ENCODE results near the gene GSN. TPM values are rescaled to one million over a fixed set of nuclear protein-coding genes. Genes with fewer than 3 reads are reported as not detected.

The GSN gene
- polyA plus RNA-seq, 2 of the 4 experiments (the other 2 are of a cell fraction), result 33.7 to 77.2 TPM

DNA sequence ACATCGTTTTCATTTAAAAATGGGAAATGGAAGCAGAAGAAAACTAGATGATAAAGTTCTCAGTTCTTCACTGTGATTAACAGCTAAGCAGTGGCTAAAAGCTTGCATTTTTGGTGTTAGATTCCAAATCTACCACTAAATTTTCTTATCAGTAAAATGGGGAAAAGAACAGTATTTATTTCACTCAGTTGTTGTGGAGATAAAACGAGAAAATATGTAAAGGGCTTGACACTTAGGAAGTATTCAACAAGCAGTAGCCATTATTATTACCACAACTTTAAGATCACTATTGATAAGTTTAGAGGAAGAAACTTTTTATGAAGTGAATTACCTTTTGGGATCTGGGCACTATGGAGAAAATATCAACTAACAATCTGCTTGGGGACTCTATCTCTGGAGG lies 97.6 kb downstream of the GSN start:
- no peak for DNase-seq (ENCODE audit: low read depth in 1 of 2, low spot score in 1 of 2)
- H3K4me3 ChIP-seq, result no peak overlapping the region
- no peak overlapping the region for H3K27ac ChIP-seq
- no peak for FAIRE-seq
- 64% methylated on average over 2 of the region's 2 CpGs for WGBS (ENCODE audit: missing lambda C conversion rate)
- peak overlapping the region; percentile 93; the same call in 2 of the 3 replicates for H3K4me2 ChIP-seq
- CTCF ChIA-PET, result interaction anchor here (3.9 kb wide), 1 partner anchor 45 kb away, joined by 29 read pairs; no protein-coding TSS in a partner anchor
- no peak for ATAC-seq
- POLR2A ChIA-PET, result no interaction called here
- no peaks in the 10 kb centered on the region for H3K9me3 ChIP-seq
- peaks cover 88% of the 10 kb centered on the region for H3K4me1 ChIP-seq
- TF ChIP-seq GATA3 (IDR thresholded peaks at IDR 0.05; ENCODE audit: borderline replicate concordance) (no peak), NFE2L2 (conservative IDR thresholded peaks at IDR 0.05; ENCODE audit: low read length) (no peak), ZFP36 (IDR thresholded peaks at IDR 0.05; ENCODE audit: borderline replicate concordance, partially characterized antibody) (no peak), EHF (CRISPR knock-in tag; IDR thresholded peaks at IDR 0.05) (no peak), NPAS2 (CRISPR knock-in tag; IDR thresholded peaks at IDR 0.05; ENCODE audit: borderline replicate concordance) (no peak), ELK1 (IDR thresholded peaks at IDR 0.05; ENCODE audit: low read depth, low read length) (no peak), RAD21 (conservative IDR thresholded peaks at IDR 0.05 in 1 of 2, IDR thresholded peaks at IDR 0.05 in 1 of 2) (no peak), TP53 (CRISPR knock-in tag; IDR thresholded peaks at IDR 0.05) (no peak), SREBF2 (IDR thresholded peaks at IDR 0.05) (no peak), ESRRA (IDR thresholded peaks at IDR 0.05; ENCODE audit: borderline replicate concordance, low read length) (no peak), MYC (IDR thresholded peaks at IDR 0.05; ENCODE audit: borderline replicate concordance, low read length) (no peak), RNF2 (IDR thresholded peaks at IDR 0.05; ENCODE audit: borderline replicate concordance, low read depth) (no peak), ZC3H11A (IDR thresholded peaks at IDR 0.05) (no peak), EHMT2 (IDR thresholded peaks at IDR 0.05; ENCODE audit: low read depth) (no peak), PHF8 (IDR thresholded peaks at IDR 0.05; ENCODE audit: borderline replicate concordance, low read depth) (no peak), ZSCAN20 (CRISPR knock-in tag; IDR thresholded peaks at IDR 0.05) (no peak), MAX (IDR thresholded peaks at IDR 0.05) (no peak)
- TF ChIP-seq, protein P1, sequence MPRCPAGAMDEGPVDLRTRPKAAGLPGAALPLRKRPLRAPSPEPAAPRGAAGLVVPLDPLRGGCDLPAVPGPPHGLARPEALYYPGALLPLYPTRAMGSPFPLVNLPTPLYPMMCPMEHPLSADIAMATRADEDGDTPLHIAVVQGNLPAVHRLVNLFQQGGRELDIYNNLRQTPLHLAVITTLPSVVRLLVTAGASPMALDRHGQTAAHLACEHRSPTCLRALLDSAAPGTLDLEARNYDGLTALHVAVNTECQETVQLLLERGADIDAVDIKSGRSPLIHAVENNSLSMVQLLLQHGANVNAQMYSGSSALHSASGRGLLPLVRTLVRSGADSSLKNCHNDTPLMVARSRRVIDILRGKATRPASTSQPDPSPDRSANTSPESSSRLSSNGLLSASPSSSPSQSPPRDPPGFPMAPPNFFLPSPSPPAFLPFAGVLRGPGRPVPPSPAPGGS (IDR thresholded peaks at IDR 0.05), result no peak
- TF ChIP-seq, protein P2, sequence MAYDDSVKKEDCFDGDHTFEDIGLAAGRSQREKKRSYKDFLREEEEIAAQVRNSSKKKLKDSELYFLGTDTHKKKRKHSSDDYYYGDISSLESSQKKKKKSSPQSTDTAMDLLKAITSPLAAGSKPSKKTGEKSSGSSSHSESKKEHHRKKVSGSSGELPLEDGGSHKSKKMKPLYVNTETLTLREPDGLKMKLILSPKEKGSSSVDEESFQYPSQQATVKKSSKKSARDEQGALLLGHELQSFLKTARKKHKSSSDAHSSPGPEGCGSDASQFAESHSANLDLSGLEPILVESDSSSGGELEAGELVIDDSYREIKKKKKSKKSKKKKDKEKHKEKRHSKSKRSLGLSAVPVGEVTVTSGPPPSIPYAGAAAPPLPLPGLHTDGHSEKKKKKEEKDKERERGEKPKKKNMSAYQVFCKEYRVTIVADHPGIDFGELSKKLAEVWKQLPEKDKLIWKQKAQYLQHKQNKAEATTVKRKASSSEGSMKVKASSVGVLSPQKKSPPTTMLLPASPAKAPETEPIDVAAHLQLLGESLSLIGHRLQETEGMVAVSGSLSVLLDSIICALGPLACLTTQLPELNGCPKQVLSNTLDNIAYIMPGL (CRISPR knock-in tag; IDR thresholded peaks at IDR 0.05; ENCODE audit: borderline replicate concordance), result no peak

- peak overlapping the region; percentile 37 to 87; a peak in 3 of 6 replicates for H3K27ac ChIP-seq
- DNase-seq (ENCODE audit: low read depth in 1 of 2, low spot score in 1 of 2) (no peak), ATAC-seq (no peak), FAIRE-seq (no peak)
- H3K9me3 ChIP-seq, result no peaks in the 10 kb centered on the region
- ChIA-PET POLR2A (no interaction called here), CTCF (interaction anchor here (0.6 to 3.9 kb wide), 3 partner anchors 40 to 65 kb away, joined by 3 to 29 read pairs (median 3); no protein-coding TSS in a partner anchor)
- peak overlapping the region; percentile 74; the same call in 1 of the 3 replicates for H3K4me3 ChIP-seq
- 76% methylated on average over 5 of the region's 5 CpGs for WGBS (ENCODE audit: missing lambda C conversion rate)
- peak overlapping the region; percentile 93 for H3K4me2 ChIP-seq
- H3K4me1 ChIP-seq, result peaks cover 88% of the 10 kb centered on the region
- no peak for TF ChIP-seq EHMT2 (IDR thresholded peaks at IDR 0.05; ENCODE audit: low read depth)
- no peak for TF ChIP-seq EHF (CRISPR knock-in tag; IDR thresholded peaks at IDR 0.05)
- TF ChIP-seq, protein P1 (IDR thresholded peaks at IDR 0.05), result no peak
- no peak for TF ChIP-seq E2F6 (IDR thresholded peaks at IDR 0.05; ENCODE audit: borderline replicate concordance, low read depth)
- TF ChIP-seq, protein P2 (CRISPR knock-in tag; IDR thresholded peaks at IDR 0.05; ENCODE audit: borderline replicate concordance), result no peak
- no peak for TF ChIP-seq FOSB (CRISPR knock-in tag; IDR thresholded peaks at IDR 0.05)
- TF ChIP-seq ZC3H11A (IDR thresholded peaks at IDR 0.05), result no peak
- no peak for TF ChIP-seq ZSCAN20 (CRISPR knock-in tag; IDR thresholded peaks at IDR 0.05)
- no peak for TF ChIP-seq CBX8 (IDR thresholded peaks at IDR 0.05)
- no peak for TF ChIP-seq ATOH8 (CRISPR knock-in tag; IDR thresholded peaks at IDR 0.05; ENCODE audit: low read depth)
- no peak for TF ChIP-seq MAFK (IDR thresholded peaks at IDR 0.05; ENCODE audit: partially characterized antibody)
- no peak for TF ChIP-seq HOXB13 (CRISPR knock-in tag; IDR thresholded peaks at IDR 0.05; ENCODE audit: low read depth)
Observed at GRCh38 chr9:121366611-121367192, 98.7 kb downstream of the GSN start.

Measured in A549 (cell line).